Transverse colon (tissue), 3 donors: ENCODE measurements around the gene ASB16.

Experiments
- CTCF ChIP-seq, 5 experiments: fragments of 200-600 bp in 3 of 5; fragments of 450-650 bp in 2 of 5; sonication (generic) in 3 of 5; IDR thresholded peaks; 1 replicate in 2 of 5; 2 replicates in 3 of 5; pipeline ENCODE4 v1.5.1; 2016 to 2017; ENCODE audit warnings: antibody characterized with exemption in 5 of 5, inconsistent platforms in 3 of 5, mild to moderate bottlenecking in 2 of 5, moderate library complexity in 1 of 5
- POLR2A ChIP-seq: fragments of 450-650 bp; IDR thresholded peaks from one replicate; pipeline ENCODE4 v1.6.1; 2016; ENCODE audit warnings: antibody characterized with exemption, mild to moderate bottlenecking, moderate library complexity

- TF ChIP-seq POLR2A: no peak
- TF ChIP-seq CTCF (IDR thresholded peaks at IDR 0.05): no peak
Observed at GRCh38 chr17:44190481-44190880, 20.0 kb downstream of the ASB16 start.
